Activated gamma-delta T cell treated with anti-CD3 and anti-CD28 coated beads, Interleukin-2, amount 50 U/mL, for 16 hours (primary cell): ENCODE results near the gene ERVK3-1.
A peak's percentile ranks its signal among the peaks of the same experiment; 100 is the strongest.
"Not testable (repeated sequence)": the region's sequence is repeated elsewhere in the genome, so short reads cannot be mapped to it uniquely, and the experiment has no call there.

Source experiments
- DNase-seq: peaks from one replicate; pipeline ENCODE4 v3.0.0-alpha.2; 2020; ENCODE audit warnings: low read depth

ERVK3-1 gene

DNA sequence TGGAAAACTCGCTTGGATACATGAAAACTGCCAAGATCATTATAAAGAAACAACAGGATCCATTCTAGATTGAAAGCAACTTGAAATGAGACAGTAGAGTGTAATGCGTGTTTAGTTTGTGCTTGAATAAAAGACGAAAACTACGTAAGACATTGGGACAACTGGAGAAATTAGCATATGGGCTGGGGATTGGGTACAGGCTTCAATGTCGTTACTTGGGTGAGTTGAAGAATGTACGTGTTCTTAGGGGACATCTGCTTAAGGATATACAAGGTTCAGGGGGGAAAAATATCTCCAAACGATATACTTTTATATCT is 471 bp upstream of the ERVK3-1 start:
- DNase-seq = no peak

DNA sequence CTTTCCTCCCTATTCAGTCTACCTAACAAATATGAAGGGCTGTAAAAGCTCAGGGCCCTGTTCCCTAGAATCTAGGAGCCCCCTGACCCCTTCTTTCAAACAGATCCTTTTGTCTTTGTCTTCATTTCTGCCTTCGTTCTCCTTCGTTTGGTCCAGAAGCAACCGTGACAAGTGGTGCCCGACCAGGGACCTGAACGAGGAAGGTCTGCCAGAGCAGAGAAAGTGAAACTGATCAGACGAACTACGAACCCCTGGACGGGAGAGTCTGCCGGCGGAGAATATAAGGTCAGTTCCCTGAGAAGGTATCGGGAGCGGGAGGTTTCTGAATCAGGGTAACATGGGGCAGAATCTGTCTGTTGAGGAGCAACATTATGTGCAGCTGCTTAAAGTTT is 751 bp downstream of the ERVK3-1 start:
- DNase-seq = no peak

DNA sequence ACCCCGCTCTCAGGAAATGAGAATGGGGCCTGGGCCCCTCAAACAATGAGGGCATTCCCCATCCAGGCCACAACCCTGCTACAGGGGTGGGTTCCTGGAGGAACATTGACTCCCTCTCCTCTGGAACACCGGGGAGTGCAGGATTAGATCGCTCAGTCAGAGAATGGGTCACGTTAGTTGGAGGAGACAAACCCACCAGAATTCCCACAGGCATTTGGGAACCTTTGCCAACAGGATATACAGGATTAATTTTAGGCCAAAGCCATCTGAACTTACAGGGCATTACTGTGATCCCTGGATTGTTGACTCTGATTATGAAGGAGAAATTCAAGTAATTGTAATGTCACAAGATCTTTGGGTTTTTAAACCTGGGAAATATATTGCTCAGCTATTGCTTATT is 2.6 kb downstream of the ERVK3-1 start:
- DNase-seq = no peak

DNA sequence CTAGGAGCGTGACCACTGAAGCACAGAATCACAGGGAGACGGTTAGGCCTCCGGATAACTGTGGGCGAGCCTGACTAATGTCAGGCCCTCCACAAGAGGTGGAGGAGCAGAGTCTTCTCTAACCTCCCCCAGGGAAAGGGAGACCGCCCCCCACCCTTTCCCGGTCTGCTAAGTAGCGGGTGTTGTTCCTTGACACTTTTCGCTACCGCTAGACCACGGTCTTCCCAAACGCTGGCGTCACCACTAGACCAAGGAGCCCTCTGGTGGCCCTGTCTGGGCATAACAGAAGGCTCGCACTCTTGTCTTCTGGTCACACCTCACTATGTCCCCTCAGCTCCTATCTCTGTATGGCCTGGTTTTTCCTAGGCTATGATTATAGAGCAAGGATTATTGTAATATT is 5.5 kb downstream of the ERVK3-1 start:
- DNase-seq = not testable (repeated sequence)

DNA sequence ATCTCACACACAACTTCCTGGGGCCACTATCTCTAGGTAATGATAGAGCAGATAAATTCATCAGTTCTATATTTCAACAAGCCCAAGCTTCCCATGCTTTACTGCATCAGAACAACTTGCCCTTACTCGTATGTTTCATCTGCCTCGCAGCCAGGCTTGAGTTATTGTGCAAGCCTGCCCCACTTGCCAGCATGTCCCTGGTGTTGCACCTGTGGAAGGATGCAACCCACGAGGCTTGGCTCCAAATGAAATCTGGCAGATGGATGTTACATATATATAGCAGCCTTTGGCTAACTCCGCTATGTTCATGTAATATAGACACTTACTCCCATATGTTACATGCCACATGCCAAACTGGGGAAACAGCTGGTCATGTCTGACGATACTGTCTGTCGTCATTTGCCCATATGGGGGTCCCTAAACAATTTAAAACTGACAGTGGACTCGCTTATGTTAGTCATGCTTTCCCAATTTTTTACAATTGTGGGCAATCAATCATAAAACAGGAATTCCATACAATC is 6.2 kb downstream of the ERVK3-1 start:
- DNase-seq = no peak

DNA sequence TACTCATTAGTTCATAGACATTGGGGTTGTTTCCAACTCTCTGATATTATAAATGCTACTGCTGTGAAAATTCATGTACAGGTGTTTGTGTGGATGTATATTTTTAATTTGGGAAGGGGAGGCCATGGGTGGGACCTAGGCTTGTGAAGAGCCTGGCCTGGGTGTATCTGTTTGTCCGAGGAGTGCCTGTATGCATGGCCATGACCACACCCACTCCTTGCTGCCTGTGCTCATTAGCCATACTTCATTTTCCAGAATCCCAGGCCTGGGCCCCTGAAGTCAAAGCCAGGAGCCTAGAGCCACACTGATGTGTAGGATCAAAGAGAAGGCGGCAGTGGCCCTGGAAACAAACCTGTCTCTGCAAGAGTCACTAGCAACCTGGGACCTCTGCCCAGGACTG is 10.4 kb downstream of the ERVK3-1 start:
- no peak for DNase-seq

DNA sequence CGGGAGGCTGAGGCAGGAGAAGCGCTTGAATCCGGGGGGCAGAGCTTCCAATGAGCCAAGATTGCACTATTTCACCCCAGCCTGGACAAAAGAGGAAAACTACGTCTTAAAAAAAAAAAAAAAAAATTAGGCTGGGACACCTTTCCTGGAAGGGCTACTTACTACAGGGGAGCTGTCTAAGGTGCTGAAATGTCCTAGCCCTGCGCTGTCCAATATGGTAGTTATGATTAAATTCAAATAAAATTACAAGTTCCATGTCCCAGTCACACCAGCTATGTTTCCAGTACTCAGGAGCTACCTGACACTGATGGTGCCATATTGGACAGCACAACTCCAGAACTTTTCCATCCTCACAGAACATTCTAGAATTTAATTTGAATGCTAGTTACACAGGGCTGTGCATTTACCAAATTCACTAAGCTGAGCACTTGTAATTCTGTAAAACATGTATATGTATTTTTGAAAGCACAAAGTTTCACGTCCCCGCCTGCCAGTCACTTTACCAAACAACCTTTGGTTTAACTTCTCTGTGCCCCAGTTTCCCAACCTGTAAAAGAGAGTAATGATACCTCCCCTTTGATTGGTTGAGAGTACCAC is 12.4 kb downstream of the ERVK3-1 start:
- DNase-seq = no peak

DNA sequence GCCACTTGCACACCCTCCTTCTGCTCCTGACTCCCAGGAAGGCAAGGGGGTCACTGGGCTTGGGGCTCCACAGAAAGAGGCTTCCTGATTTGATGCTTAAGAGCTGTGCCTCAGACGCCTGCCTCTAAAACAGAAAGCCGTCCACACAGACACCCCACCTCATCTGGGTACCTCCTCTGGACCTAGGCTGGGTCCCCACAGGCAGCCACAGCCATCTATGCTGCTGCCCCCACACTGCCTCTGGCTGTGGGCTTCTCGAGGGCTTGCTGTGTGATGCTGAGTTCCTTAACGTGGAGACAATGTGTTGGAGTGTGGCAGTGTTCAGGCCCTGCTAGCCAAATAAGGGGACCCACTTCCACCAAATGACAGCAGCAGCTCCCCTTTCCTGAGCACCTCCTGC is 13.1 kb downstream of the ERVK3-1 start:
- no peak for DNase-seq

DNA sequence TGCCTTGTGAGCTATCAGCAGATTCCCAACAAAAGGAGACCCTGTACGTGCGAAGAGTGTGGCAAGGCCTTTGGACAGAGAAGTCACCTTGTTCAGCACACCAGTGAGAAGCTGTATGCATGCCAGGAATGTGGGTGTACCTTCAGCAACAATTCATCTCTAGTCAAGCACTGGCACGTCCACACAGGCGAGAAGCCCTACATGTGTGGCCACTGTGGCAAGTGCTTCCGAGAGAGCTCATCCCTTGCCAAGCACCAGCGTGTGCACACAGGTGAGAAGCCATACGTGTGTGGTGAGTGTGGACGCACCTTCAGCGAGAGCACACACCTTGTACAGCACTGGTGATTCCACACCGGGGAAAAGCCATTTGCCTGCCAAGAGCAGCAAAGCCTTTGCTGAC is 14.1 kb downstream of the ERVK3-1 start:
- no peak for DNase-seq

DNA sequence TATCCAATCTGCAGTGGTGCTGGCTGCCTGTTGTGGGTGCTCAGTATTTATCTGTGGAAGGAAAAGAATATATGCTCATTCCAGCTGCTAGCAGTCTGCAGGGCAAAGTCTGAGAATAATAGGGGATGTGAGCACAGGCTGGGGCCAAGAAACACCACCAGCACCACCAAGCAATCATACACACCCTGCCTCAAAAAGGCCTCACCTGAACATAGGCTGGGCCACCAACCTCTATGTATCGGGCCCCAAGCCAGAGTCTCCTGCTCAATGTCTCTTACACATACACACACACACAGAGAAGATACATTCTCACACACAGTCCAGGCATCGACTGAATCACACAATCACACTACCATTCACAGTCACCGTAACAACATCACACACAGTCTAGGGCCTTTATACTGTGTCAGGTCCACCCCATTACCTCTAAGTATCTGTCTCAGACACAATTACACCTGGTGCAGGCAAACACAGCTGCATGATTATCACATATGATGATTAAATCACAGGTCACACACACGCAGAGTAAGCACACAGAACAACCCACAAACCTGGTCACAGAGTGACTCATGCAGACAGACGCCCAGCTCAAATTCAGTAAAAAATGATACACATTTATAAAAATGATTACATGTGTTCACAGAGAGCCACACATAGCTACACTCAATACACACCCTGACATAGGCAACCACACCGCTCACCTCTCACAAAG is 20.3 kb downstream of the ERVK3-1 start:
- DNase-seq = no peak

DNA sequence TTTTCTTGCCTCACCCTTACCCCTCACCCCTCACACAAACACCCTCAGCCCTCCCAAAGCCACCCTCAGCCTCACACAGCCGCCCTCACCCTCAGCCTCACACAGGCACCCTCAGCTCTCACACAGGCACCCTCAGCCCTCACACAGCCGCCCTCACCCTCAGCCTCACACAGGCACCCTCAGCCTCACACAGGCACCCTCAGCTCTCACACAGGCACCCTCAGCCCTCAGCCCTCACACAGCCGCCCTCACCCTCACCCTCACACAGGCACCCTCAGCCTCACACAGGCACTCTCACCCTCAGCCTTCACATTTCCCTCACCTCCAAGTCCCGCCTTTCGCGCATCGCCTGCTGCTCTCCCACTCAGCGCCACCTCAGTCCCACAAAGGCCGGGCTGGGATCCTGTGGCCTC is 21.3 kb downstream of the ERVK3-1 start:
- no peak for DNase-seq

DNA sequence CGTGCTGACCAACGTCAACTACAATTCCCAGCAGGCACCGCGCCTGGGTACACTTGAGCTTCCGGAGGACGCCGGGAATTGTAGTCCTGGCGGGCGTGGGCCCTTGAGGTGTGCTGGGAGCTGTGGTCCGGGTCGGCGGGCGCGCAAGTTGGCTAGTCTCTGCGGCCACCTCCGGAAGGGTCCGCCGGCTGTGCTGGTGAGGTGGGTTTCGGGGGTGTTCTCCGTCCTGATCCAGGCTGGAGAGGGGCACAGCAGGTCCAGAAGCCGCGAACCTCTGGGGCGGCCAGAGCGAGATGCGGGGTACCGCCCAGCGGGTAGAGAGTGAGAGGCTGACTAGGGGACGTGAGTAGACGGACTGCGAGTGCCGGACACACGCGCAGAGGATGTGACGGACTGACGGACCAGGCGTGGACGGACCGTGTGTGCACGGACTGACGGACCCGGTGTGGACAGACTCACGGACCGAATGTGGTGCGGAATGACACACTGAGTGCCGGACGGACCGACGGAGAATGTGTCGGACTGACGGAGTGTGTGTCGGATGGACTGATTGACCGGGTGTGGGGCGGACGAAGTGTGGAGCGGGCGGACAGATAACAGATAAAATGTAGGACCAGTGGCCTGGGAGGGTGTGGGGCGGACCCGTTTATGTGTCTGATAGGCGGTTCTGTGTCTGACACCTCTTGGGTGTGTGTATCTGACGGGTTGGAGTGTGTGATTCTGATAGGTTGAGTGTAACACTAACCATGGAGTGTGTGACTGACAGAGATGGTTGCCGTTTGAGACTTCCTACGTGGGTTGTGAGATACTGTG is 21.9 kb downstream of the ERVK3-1 start, which contains the start of gene ZSCAN22:
TSS of gene ZSCAN22 (plus strand) at position 81 of the 813 bp plus-strand sequence. CDS start 7,809 bp downstream, outside the sequence.
- DNase-seq = peak; percentile 85

DNA sequence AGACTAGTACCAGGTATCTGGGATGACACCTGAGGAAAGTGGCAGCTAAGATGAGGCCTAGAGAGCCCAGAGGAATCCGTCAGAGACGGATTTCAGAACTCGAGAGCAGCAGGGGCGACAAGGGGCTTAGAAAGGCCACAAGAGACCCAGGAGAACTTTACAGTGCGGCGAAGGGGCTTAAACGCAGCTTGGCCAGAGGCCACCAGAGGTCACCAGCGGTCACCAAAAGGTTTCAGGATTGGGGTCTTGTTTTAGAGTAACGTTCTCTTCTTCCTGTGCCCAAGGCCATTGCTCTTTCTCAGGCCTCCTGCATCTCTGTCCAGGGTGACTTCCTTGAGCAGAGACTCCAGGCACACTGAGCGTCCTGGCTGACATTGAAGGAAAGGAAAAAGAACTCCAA is 23.8 kb downstream of the ERVK3-1 start:
- no peak for DNase-seq

DNA sequence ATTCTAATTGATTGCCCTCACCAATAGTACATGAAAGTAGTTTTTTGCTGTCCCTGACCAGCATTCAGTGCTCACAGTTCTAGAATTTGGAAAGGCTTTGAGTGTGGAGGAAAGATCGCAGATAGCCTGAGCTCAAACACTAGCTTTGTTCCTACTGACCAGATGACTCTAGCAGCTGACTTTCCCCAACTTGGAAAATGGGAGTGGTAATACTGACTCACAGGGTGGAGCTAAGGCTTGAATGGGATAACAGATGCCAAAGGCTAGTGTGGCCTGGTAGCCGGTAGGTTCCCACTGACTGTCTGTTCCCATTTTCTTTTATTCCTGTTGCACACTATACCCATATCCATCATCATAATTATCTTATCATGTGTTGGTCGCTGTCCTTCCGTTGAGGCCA is 25.3 kb downstream of the ERVK3-1 start:
- DNase-seq = no peak

DNA sequence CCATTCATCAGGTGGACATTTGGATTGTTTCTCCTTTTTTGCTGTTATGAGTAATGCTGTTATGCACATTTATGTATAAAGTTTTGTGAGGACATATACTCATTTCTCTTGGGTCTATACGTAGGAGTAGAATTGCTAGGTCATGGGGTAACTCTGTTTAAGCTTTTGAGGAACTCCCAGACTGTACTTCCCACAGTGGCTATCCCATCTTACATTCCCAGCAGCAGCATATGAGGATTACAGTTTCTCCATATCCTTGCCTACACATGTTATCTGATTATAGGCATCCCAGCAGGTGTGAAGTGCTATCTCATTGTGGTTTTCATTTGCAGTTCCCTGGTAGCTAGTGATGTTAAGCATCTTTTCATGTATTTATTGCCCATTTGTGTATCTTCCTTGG is 27.5 kb downstream of the ERVK3-1 start:
- no peak for DNase-seq

DNA sequence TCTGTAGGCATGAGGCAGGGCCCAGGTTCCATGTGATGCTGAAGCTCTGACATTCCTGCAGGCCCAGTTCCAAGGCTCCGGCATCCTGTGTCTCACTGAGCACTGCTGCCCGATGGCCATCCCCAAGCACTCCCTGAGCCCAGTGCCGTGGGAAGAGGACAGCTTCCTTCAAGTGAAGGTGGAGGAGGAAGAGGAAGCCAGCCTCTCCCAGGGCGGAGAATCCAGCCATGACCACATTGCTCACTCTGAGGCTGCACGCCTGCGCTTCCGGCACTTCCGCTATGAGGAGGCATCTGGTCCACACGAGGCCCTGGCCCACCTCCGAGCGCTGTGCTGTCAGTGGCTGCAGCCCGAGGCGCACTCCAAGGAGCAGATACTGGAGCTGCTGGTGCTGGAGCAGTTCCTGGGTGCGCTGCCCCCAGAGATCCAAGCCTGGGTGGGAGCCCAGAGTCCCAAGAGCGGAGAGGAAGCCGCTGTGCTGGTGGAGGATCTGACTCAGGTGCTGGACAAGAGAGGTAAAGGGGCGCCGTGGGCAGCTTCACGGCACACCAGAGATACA is 29.6 kb downstream of the ERVK3-1 start:
- DNase-seq = no peak

DNA sequence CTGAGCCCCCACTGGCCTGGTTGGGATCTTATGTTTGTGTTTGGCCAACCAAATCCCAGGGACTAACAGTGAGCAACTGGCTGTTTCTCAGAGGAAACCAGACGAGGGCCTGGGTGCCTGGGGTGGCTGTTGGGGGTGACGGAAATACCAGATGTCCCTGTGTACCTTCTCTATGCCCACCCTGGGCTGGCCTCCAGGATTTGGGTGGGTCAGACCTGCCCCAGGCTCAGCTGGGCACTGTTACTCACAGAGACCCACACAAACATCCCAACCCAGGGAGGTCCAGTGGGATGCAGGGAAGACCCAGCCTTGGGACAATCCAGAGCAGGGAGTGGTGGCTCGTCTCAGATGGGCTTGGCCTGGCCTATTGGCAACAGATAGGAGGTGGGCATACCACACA is 30.5 kb downstream of the ERVK3-1 start:
- no peak for DNase-seq

DNA sequence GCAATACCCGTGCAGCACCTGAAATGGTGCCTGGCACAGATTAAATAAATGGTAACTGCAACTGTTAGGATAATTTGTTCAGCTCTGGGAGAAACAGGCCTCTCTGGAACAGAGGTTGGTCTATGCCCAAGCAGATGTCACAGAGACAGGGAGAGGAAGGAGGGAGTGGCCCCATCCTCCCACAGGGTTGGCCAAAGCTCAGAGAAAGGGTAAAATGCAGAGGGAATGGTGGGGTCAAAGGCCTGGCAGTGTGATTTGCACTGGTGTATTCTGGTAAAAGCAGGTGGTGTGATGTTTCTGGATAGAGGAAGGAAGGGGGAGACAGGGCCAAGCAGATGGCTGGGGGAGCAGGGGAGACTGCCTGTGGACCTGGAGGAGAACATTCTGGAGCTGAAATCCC is 31.0 kb downstream of the ERVK3-1 start:
- no peak for DNase-seq

DNA sequence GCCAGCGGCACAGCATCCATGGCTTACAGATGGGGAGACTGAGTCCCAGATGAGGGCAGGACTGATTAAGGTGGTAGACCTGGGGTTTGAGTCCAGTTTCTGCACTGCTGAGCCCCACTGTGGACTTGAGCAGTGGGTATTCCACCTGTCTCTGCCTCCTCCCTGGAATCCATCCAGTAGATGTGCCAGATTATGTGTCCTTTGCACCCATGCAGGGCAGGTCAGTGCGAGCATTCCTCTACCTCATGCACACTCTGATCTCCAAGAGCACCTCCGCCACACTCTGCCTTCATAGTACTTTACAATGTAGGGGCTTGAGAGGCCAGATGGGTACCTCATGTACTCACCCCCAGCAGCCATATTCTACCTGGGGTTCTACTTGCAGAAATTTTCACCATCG is 31.6 kb downstream of the ERVK3-1 start:
- DNase-seq = no peak

DNA sequence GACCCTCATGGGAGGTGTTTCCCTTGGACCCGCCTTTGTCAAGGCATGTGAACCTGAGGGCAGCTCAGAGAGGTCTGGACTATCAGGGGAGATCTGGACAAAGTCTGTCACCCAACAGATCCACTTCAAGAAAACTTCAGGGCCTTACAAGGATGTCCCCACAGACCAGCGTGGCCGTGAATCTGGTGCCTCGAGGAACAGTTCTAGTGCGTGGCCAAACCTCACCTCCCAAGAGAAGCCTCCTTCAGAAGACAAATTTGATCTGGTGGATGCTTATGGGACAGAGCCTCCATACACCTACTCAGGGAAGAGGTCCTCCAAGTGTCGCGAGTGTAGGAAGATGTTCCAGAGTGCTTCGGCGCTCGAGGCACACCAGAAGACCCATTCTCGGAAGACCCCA is 33.2 kb downstream of the ERVK3-1 start:
- no peak for DNase-seq

DNA sequence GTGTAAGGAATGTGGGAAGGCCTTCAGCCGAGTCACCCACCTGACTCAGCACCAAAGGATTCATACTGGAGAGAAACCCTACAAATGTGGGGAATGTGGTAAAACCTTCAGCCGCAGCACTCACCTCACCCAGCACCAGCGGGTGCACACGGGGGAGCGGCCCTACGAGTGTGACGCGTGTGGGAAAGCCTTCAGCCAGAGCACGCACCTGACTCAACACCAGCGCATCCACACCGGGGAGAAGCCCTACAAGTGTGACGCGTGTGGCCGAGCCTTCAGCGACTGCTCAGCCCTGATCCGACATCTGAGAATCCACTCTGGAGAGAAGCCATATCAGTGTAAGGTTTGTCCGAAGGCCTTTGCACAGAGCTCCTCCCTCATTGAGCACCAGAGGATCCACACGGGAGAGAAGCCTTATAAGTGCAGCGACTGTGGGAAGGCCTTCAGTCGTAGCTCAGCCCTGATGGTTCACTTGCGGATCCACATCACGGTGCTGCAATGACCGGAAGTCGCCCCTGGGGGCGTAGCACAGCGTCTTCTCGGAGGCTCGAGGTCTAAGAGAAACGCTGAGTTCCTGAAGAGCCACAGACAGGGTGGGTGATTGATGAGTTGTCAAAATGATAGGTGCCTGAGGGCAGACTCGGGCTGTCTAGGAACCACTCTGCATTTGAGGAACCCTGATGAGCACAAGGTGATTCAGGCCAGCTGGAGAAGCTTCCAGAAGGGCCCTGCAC is 33.8 kb downstream of the ERVK3-1 start:
- no peak for DNase-seq

DNA sequence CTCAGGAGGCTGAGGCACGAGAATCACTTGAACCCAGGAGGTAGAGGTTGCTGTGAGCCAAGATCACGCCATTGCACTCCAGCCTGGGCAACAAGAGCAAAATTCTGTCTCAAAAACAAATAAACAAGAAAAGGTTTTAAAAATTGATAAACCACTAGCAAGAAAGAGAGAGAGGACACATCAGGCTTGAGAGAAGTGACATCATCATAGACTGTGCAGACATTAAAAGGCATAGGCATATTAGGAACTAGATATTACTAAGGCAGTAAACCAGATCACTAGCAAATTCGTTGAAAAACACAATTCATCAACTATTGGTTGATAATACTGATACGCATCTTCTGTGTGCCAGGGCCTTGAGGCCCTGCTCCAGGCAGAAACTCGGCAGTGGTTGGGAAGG is 40.4 kb downstream of the ERVK3-1 start:
- no peak for DNase-seq
